Measurements from ENCODE around the gene FXYD6. TPM values are rescaled to one million over a fixed set of nuclear protein-coding genes. Genes with fewer than 3 reads are reported as not detected.

The FXYD6 gene
- total RNA-seq, 2 donors from 2014 or later: 17.5 to 17.8 TPM

GRCh38 chr11:117884994-117885393, 8.5 kb upstream of the FXYD6 start:
- no peak overlapping the region for H3K4me3 ChIP-seq
- ATAC-seq (ENCODE audit: insufficient number of reproducible peaks, low FRiP score, low read depth): no peak
- H3K4me1 ChIP-seq (ENCODE audit: control insufficient read depth in 1 of 2, low read depth in 2 of 2): no peaks in the 10 kb centered on the region
- DNase-seq (ENCODE audit: low spot score): no peak
- H3K36me3 ChIP-seq: no peaks in the 10 kb centered on the region
- H3K27me3 ChIP-seq (replicated peaks; ENCODE audit: insufficient read depth): no peaks in the 10 kb centered on the region
- H3K27ac ChIP-seq: no peak overlapping the region
- no peak for TF ChIP-seq CTCF (IDR thresholded peaks at IDR 0.05)
- no peaks in the 10 kb centered on the region for H3K9me3 ChIP-seq

GRCh38 chr11:117883063-117883462, 6.6 kb upstream of the FXYD6 start:
- no peaks in the 10 kb centered on the region for H3K36me3 ChIP-seq
- ATAC-seq (ENCODE audit: insufficient number of reproducible peaks, low FRiP score, low read depth) (no peak), DNase-seq (ENCODE audit: low spot score) (no peak)
- no peak overlapping the region for H3K27ac ChIP-seq
- TF ChIP-seq CTCF (IDR thresholded peaks at IDR 0.05): no peak
- no peak overlapping the region for H3K4me3 ChIP-seq
- no peaks in the 10 kb centered on the region for H3K4me1 ChIP-seq (ENCODE audit: control insufficient read depth in 1 of 2, low read depth in 2 of 2)
- no peaks in the 10 kb centered on the region for H3K9me3 ChIP-seq
- no peaks in the 10 kb centered on the region for H3K27me3 ChIP-seq (replicated peaks; ENCODE audit: insufficient read depth)

GRCh38 chr11:117882311-117882905, 6.0 kb upstream of the FXYD6 start:
- Histone ChIP-seq H3K27ac (no peak overlapping the region), H3K4me3 (no peak overlapping the region), H3K4me1 (ENCODE audit: control insufficient read depth in 1 of 2, low read depth in 2 of 2) (no peaks in the 10 kb centered on the region), H3K36me3 (no peaks in the 10 kb centered on the region), H3K27me3 (replicated peaks; ENCODE audit: insufficient read depth) (no peaks in the 10 kb centered on the region), H3K9me3 (no peaks in the 10 kb centered on the region)
- no peak for TF ChIP-seq CTCF (IDR thresholded peaks at IDR 0.05)
- no peak for DNase-seq (ENCODE audit: low spot score)
- ATAC-seq (ENCODE audit: insufficient number of reproducible peaks, low FRiP score, low read depth): no peak

- Histone ChIP-seq H3K9me3 (no peaks in the 10 kb centered on the region), H3K27me3 (replicated peaks; ENCODE audit: insufficient read depth) (no peaks in the 10 kb centered on the region), H3K36me3 (no peaks in the 10 kb centered on the region), H3K4me1 (ENCODE audit: control insufficient read depth in 1 of 2, low read depth in 2 of 2) (no peaks in the 10 kb centered on the region), H3K27ac (no peak overlapping the region), H3K4me3 (no peak overlapping the region)
- no peak for DNase-seq (ENCODE audit: low spot score)
- no peak for ATAC-seq (ENCODE audit: insufficient number of reproducible peaks, low FRiP score, low read depth)
- no peak for TF ChIP-seq CTCF (IDR thresholded peaks at IDR 0.05)
These were observed 4.8 kb upstream of the FXYD6 start for GRCh38 chr11:117881217-117881616.

- DNase-seq (ENCODE audit: low spot score): no peak
- no peak overlapping the region for H3K27ac ChIP-seq
- TF ChIP-seq CTCF (IDR thresholded peaks at IDR 0.05): no peak
These were observed 3.3 kb upstream of the FXYD6 start for GRCh38 chr11:117879516-117880480.

More at GRCh38 chr11:117879516-117880480, 3.3 kb upstream of the FXYD6 start:
- Histone ChIP-seq H3K27me3 (replicated peaks; ENCODE audit: insufficient read depth) (no peaks in the 10 kb centered on the region), H3K9me3 (no peaks in the 10 kb centered on the region), H3K4me3 (no peak overlapping the region), H3K36me3 (no peaks in the 10 kb centered on the region), H3K4me1 (ENCODE audit: control insufficient read depth in 1 of 2, low read depth in 2 of 2) (no peaks in the 10 kb centered on the region)
- no peak for ATAC-seq (ENCODE audit: insufficient number of reproducible peaks, low FRiP score, low read depth)

Measured in thoracic aorta (tissue), 2 donors.